ENCODE data around the gene PRR14.

- TF ChIP-seq CTCF (IDR thresholded peaks at IDR 0.05): no peak
- TF ChIP-seq POLR2A (IDR thresholded peaks at IDR 0.05): no peak
These were observed 37.9 kb downstream of the PRR14 start for GRCh38 chr16:30688701-30689100.
